Fibroblast of the aortic adventitia (primary cell): ENCODE measurements around the gene BIN2. TPM values are rescaled to one million over a fixed set of nuclear protein-coding genes. Genes with fewer than 3 reads are reported as not detected.
A peak's percentile ranks its signal among the peaks of the same experiment; 100 is the strongest.
"Not testable (repeated sequence)": the region's sequence is repeated elsewhere in the genome, so short reads cannot be mapped to it uniquely, and the experiment has no call there.

Experiments used
- DNase-seq: peaks from one replicate; pipeline ENCODE4 v3.0.0-alpha.2; 2010; ENCODE audit warnings: low read depth
- H3K4me3 ChIP-seq: 2 replicates; pipeline ENCODE4 v1.5.1; 2011; ENCODE audit warnings: low read depth, mild to moderate bottlenecking, control low read depth, low read length, moderate library complexity
- CTCF ChIP-seq: IDR thresholded peaks from 2 replicates; pipeline ENCODE4 v1.5.1; 2011; ENCODE audit warnings: mild to moderate bottlenecking, low read length, control low read depth, inconsistent platforms; ENCODE audit not compliant: insufficient read depth
- total RNA-seq: library from RNA; depleted of rRNA; stranded (reverse); fragments of >200 nt; gene quantifications from 2 replicates; pipeline ENCODE4 v1.2.3, GENCODE V29; 2012; ENCODE audit warnings: low replicate concordance

Gene BIN2
- total RNA-seq, 1 donor, result under 0.01 TPM

- H3K4me3 ChIP-seq, result no peak overlapping the region
- DNase-seq, result no peak
- TF ChIP-seq CTCF, result no peak
Measured at GRCh38 chr12:51348116-51348515, 24.1 kb upstream of the BIN2 start.

GRCh38 chr12:51346581-51346980 lies 22.6 kb upstream of the BIN2 start, which contains the start of gene CELA1:
CELA1 (minus strand) TSS chr12:51346679; CDS start chr12:51346638, 41 bp downstream.
- H3K4me3 ChIP-seq, result no peak within 1 kb of the TSS
- DNase-seq, result peak; percentile 30
- no peak for TF ChIP-seq CTCF

GRCh38 chr12:51345681-51346080 lies 21.7 kb upstream of the BIN2 start:
- no peak overlapping the region for H3K4me3 ChIP-seq
- no peak for TF ChIP-seq CTCF
- peak; percentile 31 for DNase-seq

- no peak for TF ChIP-seq CTCF
- no peak overlapping the region for H3K4me3 ChIP-seq
- no peak for DNase-seq
Measured at GRCh38 chr12:51343201-51343600, 19.2 kb upstream of the BIN2 start.

- no peak for TF ChIP-seq CTCF
- DNase-seq, result no peak
- H3K4me3 ChIP-seq, result no peak overlapping the region
Measured at GRCh38 chr12:51342416-51342815, 18.4 kb upstream of the BIN2 start.

GRCh38 chr12:51341251-51342007 lies 17.5 kb upstream of the BIN2 start:
- DNase-seq, result peak; percentile 84
- TF ChIP-seq CTCF, result peak; percentile 99
- H3K4me3 ChIP-seq, result peak overlapping the region; percentile 44

GRCh38 chr12:51339750-51340149 lies 15.8 kb upstream of the BIN2 start:
- DNase-seq, result no peak
- no peak for TF ChIP-seq CTCF
- H3K4me3 ChIP-seq, result no peak overlapping the region

GRCh38 chr12:51337336-51337735 lies 13.4 kb upstream of the BIN2 start:
- H3K4me3 ChIP-seq, DNase-seq: not testable (repeated sequence)
